Naive thymus-derived CD4-positive, alpha-beta T cell (primary cell): ENCODE data around the gene PMM2. TPM values are rescaled to one million over a fixed set of nuclear protein-coding genes. Genes with fewer than 3 reads are reported as not detected.
"Not testable (repeated sequence)": the region's sequence is repeated elsewhere in the genome, so short reads cannot be mapped to it uniquely, and the experiment has no call there.

Experiments
- ATAC-seq: fragments of 150-1000 bp; cut with Tn5 transposase; 2 replicates; pipeline ENCODE4 v1.10.0; 2021; ENCODE audit warnings: mild to moderate bottlenecking, moderate library complexity
- CTCF ChIA-PET: fragments of 350-600 bp; sonication (Branson Sonifier 250); formaldehyde crosslinking; loops from one replicate; lab custom pipeline; 2021; ENCODE audit warnings: antibody characterized with exemption; lab: Charles Lee
- POLR2A ChIA-PET: fragments of 350-600 bp; sonication (Branson Sonifier 250); formaldehyde crosslinking; loops from one replicate; lab custom pipeline; 2021; ENCODE audit warnings: antibody characterized with exemption, inconsistent platforms; lab: Charles Lee
- DNase-seq, 9 donors: peaks; one replicate each; pipeline versions ENCODE4 v3.0.0 to v3.0.0-alpha.2; 2020 to 2022; ENCODE audit warnings: mixed read lengths in 1 of 9
- H3K27ac ChIP-seq: one replicate; pipeline ENCODE4 v1.7.0; 2013; ENCODE audit warnings: mild to moderate bottlenecking, low read depth, low read length, moderate library complexity
- H3K27me3 ChIP-seq, 2 donors: one replicate each; pipeline ENCODE4 v1.7.0; 2013; ENCODE audit warnings: low read length in 2 of 2, mild to moderate bottlenecking in 2 of 2, moderate library complexity in 2 of 2; ENCODE audit not compliant: control insufficient read depth in 2 of 2, insufficient read depth in 2 of 2
- H3K36me3 ChIP-seq, 3 experiments: 1 replicate in 2 of 3; 2 replicates in 1 of 3; pipeline ENCODE4 v1.7.0; 2013; ENCODE audit warnings: low read length in 3 of 3, mild to moderate bottlenecking in 3 of 3, moderate library complexity in 1 of 3; ENCODE audit not compliant: insufficient read depth in 3 of 3, control insufficient read depth in 2 of 3
- H3K4me1 ChIP-seq, 2 donors: one replicate each; pipeline ENCODE4 v1.7.0; 2013; ENCODE audit warnings: low read length in 2 of 2, mild to moderate bottlenecking in 2 of 2, moderate library complexity in 1 of 2; ENCODE audit not compliant: control insufficient read depth in 2 of 2, insufficient read depth in 2 of 2
- H3K4me3 ChIP-seq: 2 replicates; pipeline ENCODE4 v1.7.0; 2013; ENCODE audit warnings: mild to moderate bottlenecking, low read length
- H3K9me3 ChIP-seq, 3 experiments: 1 replicate in 2 of 3; 2 replicates in 1 of 3; pipeline ENCODE4 v1.7.0; 2013; ENCODE audit warnings: low read length in 3 of 3; ENCODE audit not compliant: control insufficient read depth in 2 of 3
- H3K27ac Mint-ChIP-seq, 9 donors: one replicate each; pipeline ENCODE4 v1.8.0; 2020 to 2022; ENCODE audit warnings: mixed read lengths in 9 of 9, mild to moderate bottlenecking in 8 of 9, moderate library complexity in 5 of 9, inconsistent platforms in 2 of 9
- H3K27me3 Mint-ChIP-seq, 5 donors: one replicate each; pipeline ENCODE4 v1.8.0; 2021 to 2022; ENCODE audit warnings: mixed read lengths in 5 of 5, mild to moderate bottlenecking in 1 of 5
- H3K36me3 Mint-ChIP-seq, 5 donors: one replicate each; pipeline ENCODE4 v1.8.0; 2020 to 2022; ENCODE audit warnings: mixed read lengths in 5 of 5, mild to moderate bottlenecking in 3 of 5, inconsistent platforms in 1 of 5
- H3K4me1 Mint-ChIP-seq, 7 donors: one replicate each; pipeline ENCODE4 v1.8.0; 2020 to 2022; ENCODE audit warnings: mixed read lengths in 7 of 7, mild to moderate bottlenecking in 3 of 7, inconsistent platforms in 1 of 7
- H3K4me3 Mint-ChIP-seq, 10 donors: one replicate each; pipeline ENCODE4 v1.8.0; 2020 to 2022; ENCODE audit warnings: mild to moderate bottlenecking in 10 of 10, mixed read lengths in 10 of 10, moderate library complexity in 6 of 10, inconsistent platforms in 2 of 10
- H3K9me3 Mint-ChIP-seq, 11 donors: one replicate each; pipeline ENCODE4 v1.8.0; 2020 to 2022; ENCODE audit warnings: mixed read lengths in 11 of 11, mild to moderate bottlenecking in 4 of 11, inconsistent platforms in 1 of 11, moderate library complexity in 1 of 11
- intact Hi-C, 2 donors: fragments of 100-400 bp; cut with micrococcal nuclease; formaldehyde crosslinking; loops; one replicate each; pipeline ENCODE4 v1.15.1; 2023
- polyA plus RNA-seq, 2 donors: library from polyadenylated mRNA; unstranded; fragments of 300-500 nt; fragmentation: Illumina TruSeq; gene quantifications; one replicate each; pipeline ENCODE4 v1.2.3, GENCODE V29; 2021
- total RNA-seq, 6 experiments: library from RNA in 5 of 6; stranded (reverse) in 5 of 6; gene quantifications; 1 replicate in 5 of 6; 2 replicates in 1 of 6; pipeline ENCODE4 v1.2.3 and lab custom pipeline; 2021 to 2026

PMM2 gene
- total and polyA plus RNA-seq, 7 experiments from 2014 or later = 18.0 to 52.8 (median 40.9) TPM

DNA sequence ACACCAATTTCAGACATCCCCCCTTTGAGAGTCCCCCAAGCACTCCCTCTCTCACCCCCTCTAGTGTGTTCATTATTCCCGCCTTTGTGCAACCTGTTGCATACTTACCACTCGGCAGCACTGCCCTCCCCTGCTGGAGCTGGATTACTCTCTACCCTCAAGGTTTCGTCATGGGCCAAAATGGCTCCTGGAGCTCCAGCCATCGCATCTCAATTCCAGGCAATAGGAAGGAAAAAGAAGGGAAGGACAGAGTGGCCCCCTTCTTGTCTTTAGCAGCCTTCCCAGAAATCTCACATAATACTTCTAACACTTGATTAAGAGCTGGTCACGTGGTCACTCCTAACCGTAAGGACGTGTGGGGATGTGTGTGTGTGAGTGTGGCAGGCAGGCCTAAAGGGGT, 20.4 kb upstream of the PMM2 start:
- no peaks in the 10 kb centered on the region for H3K27me3 ChIP-seq
- H3K27ac ChIP-seq = no peak overlapping the region
- ChIA-PET POLR2A (no interaction called here), CTCF (no interaction called here)
- DNase-seq (no peak), ATAC-seq (no peak)
- H3K27ac Mint-ChIP-seq = no peak overlapping the region
- H3K36me3 ChIP-seq = peaks cover 0 to 28% (median 4%) of the 10 kb centered on the region in 3 experiments
- no peaks in the 10 kb centered on the region for H3K27me3 Mint-ChIP-seq
- no peak overlapping the region for H3K4me3 ChIP-seq
- intact Hi-C loops = no loop called here
- H3K36me3 Mint-ChIP-seq = peaks cover 3 to 58% (median 41%) of the 10 kb centered on the region in 5 donors
- no peaks in the 10 kb centered on the region for H3K4me1 Mint-ChIP-seq
- no peaks in the 10 kb centered on the region for H3K9me3 ChIP-seq
- H3K9me3 Mint-ChIP-seq = peaks cover 0 to 2% (median 0%) of the 10 kb centered on the region in 11 donors
- no peak overlapping the region for H3K4me3 Mint-ChIP-seq
- no peaks in the 10 kb centered on the region for H3K4me1 ChIP-seq

DNA sequence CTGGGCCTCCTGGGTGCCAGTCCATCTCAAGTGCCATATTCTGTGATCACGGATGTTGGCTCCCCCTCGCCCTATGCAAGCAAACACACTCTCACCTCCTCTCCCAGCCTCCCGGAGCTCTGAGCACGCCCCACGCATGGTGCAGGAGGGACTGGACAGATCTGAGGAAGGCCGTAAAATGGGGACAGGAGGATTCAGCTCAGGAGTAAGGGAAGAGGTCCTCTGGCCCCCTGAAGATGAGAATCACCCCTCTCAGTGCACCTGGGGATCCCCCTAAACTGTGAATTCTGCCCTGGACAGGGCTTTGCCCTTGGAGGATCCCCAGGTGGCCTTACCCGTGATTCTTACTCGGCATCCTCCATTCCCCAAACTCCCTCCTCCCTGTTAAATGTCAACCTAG, 15.8 kb upstream of the PMM2 start:
- Histone ChIP-seq H3K4me3 (no peak overlapping the region), H3K4me1 (no peaks in the 10 kb centered on the region), H3K27me3 (no peaks in the 10 kb centered on the region), H3K36me3 (peaks cover 0 to 5% (median 4%) of the 10 kb centered on the region in 3 experiments), H3K9me3 (no peaks in the 10 kb centered on the region), H3K27ac (no peak overlapping the region)
- H3K36me3 Mint-ChIP-seq = peaks cover 3 to 24% (median 12%) of the 10 kb centered on the region in 5 donors
- H3K9me3 Mint-ChIP-seq = peaks cover 0 to 2% (median 0%) of the 10 kb centered on the region in 11 donors
- H3K27me3 Mint-ChIP-seq = no peaks in the 10 kb centered on the region
- ATAC-seq (no peak), DNase-seq (no peak)
- H3K4me3 Mint-ChIP-seq = no peak overlapping the region
- H3K4me1 Mint-ChIP-seq = no peaks in the 10 kb centered on the region
- intact Hi-C loops = no loop called here
- CTCF ChIA-PET = no interaction called here
- POLR2A ChIA-PET = no interaction called here
- H3K27ac Mint-ChIP-seq = no peak overlapping the region

DNA sequence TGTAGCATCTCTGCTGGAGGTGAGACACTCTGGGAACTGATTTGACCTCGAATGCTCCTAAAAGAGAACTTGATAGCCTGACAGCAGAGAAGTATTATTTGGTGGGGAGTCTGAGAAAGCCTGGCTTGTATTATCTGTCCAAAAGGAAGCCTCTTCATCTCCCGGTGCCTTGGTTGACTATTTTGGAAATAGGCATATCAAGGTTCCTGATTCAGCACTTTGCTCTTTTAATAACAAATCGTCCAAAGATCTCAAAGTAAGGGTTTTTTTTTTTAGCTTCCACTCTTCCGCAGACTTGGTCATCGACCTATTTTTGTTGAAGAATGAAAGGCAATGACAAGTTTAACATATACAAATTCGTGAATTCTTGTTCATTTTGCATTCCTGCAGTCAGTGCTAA, 15.0 kb upstream of the PMM2 start:
- ChIA-PET POLR2A (no interaction called here), CTCF (no interaction called here)
- no peak overlapping the region for H3K27ac ChIP-seq
- no peak overlapping the region for H3K4me3 ChIP-seq
- H3K4me3 Mint-ChIP-seq = no peak overlapping the region
- ATAC-seq (no peak), DNase-seq (no peak)
- H3K27ac Mint-ChIP-seq = no peak overlapping the region
- H3K9me3 ChIP-seq = no peaks in the 10 kb centered on the region
- no peaks in the 10 kb centered on the region for H3K27me3 Mint-ChIP-seq
- H3K4me1 Mint-ChIP-seq = no peaks in the 10 kb centered on the region
- no peaks in the 10 kb centered on the region for H3K27me3 ChIP-seq
- intact Hi-C loops = no loop called here
- peaks cover 0 to 19% (median 9%) of the 10 kb centered on the region in 5 donors for H3K36me3 Mint-ChIP-seq
- H3K36me3 ChIP-seq = peaks cover 0 to 5% (median 4%) of the 10 kb centered on the region in 3 experiments
- no peaks in the 10 kb centered on the region for H3K4me1 ChIP-seq
- H3K9me3 Mint-ChIP-seq = no peaks in the 10 kb centered on the region

DNA sequence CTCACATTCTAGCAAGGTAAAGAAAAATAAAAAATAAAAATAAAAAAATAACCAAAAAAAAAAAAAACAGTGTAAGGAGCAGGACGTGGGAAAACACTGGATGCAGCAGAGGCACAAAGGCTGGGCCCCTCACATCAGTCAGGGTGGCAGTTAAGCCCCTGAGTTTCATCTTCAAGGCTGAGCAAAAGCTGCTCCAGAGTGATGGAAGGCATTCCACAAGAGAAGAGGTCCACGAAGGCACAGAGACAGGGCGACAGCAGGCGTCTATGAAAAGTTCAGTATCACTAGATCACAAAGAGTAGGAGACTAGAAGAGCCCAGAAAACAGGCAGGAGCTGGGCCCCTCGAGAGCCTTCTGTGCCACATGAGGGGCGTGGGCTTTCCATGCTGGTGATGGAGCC, 12.2 kb upstream of the PMM2 start:
- H3K27ac ChIP-seq = no peak overlapping the region
- no peaks in the 10 kb centered on the region for H3K9me3 ChIP-seq
- H3K4me1 Mint-ChIP-seq = peaks cover 0 to 2% (median 0%) of the 10 kb centered on the region in 7 donors
- H3K9me3 Mint-ChIP-seq = no peaks in the 10 kb centered on the region
- no peaks in the 10 kb centered on the region for H3K27me3 ChIP-seq
- no peaks in the 10 kb centered on the region for H3K27me3 Mint-ChIP-seq
- ChIA-PET POLR2A (interaction anchor here (0.6 to 0.8 kb wide), 3 partner anchors 176 to 367 kb away, joined by 3 to 5 read pairs (median 3); no protein-coding TSS in a partner anchor), CTCF (no interaction called here)
- H3K36me3 Mint-ChIP-seq = peaks cover 0 to 12% (median 0%) of the 10 kb centered on the region in 5 donors
- ATAC-seq (no peak), DNase-seq (no peak)
- H3K36me3 ChIP-seq = no peaks in the 10 kb centered on the region
- H3K4me1 ChIP-seq = no peaks in the 10 kb centered on the region
- intact Hi-C loops = no loop called here
- H3K4me3 ChIP-seq = no peak overlapping the region
- H3K4me3 Mint-ChIP-seq = no peak overlapping the region
- H3K27ac Mint-ChIP-seq = no peak overlapping the region

DNA sequence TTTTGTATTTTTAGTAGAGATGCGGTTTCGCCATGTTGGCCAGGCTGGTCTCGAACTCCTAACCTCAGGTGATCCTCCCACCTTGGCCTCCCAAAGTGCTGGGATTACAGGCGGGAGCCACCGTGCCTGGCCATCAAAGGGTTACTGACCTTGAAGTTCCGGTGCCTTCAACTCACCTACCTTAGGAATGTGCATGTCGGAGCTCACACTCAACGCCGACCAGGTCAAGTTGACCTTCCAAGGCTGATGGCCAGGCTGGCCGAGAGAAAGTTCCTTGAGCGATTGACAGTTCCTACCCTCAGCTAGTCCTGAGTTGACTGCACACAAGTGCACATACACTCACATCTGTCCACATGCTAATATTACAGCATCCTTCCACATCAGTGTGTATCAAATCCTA, 11.3 kb upstream of the PMM2 start:
- H3K27ac ChIP-seq, H3K4me1 ChIP-seq, H3K27me3 ChIP-seq, H3K27ac Mint-ChIP-seq, H3K36me3 ChIP-seq, H3K36me3 Mint-ChIP-seq, H3K4me3 ChIP-seq, DNase-seq, H3K27me3 Mint-ChIP-seq, H3K9me3 ChIP-seq, POLR2A ChIA-PET, ATAC-seq, H3K9me3 Mint-ChIP-seq, H3K4me1 Mint-ChIP-seq, intact Hi-C loops, H3K4me3 Mint-ChIP-seq: not testable (repeated sequence)
- CTCF ChIA-PET = interaction anchor here (0.6 kb wide), 1 partner anchor 30 kb away, joined by 3 read pairs; no protein-coding TSS in a partner anchor

DNA sequence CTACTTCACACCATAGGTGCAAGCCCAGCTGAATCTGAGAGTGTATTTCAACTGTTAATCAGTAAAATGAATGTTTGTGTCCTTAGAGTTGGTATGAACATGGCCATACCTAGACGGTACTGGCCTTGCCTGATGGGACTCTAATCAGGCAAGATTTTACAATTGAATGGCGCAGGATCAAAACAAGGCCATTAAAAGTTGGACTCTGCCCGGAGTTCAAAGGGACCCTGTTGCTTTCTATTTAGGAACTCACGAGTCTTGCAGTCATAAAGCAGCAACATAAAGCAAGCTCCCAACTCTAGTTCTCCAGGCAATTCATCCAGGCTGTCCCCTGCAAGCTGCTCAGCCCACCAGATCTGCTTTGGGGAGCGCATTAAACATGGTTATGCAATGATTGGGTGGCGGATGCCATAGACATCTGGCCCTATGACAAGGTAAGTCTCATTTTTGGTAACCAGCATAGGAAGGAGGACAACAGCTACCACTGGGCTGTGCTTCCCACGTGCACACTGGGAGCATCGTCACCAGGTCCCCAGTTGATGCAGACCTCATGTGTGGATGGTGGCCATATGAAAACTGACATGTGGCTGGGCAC, 9.0 kb upstream of the PMM2 start:
- ChIA-PET CTCF (interaction anchor here (0.6 kb wide), 1 partner anchor 111 kb away, joined by 3 read pairs; no protein-coding TSS in a partner anchor), POLR2A (no interaction called here)
- peaks cover 0 to 8% (median 2%) of the 10 kb centered on the region in 7 donors for H3K4me1 Mint-ChIP-seq
- H3K4me3 ChIP-seq = no peak overlapping the region
- H3K27me3 ChIP-seq = no peaks in the 10 kb centered on the region
- H3K9me3 Mint-ChIP-seq = no peaks in the 10 kb centered on the region
- H3K27ac Mint-ChIP-seq = no peak overlapping the region
- H3K9me3 ChIP-seq = no peaks in the 10 kb centered on the region
- ATAC-seq (no peak), DNase-seq (no peak)
- H3K36me3 Mint-ChIP-seq = no peaks in the 10 kb centered on the region
- no peaks in the 10 kb centered on the region for H3K27me3 Mint-ChIP-seq
- H3K4me1 ChIP-seq = no peaks in the 10 kb centered on the region
- no peak overlapping the region for H3K27ac ChIP-seq
- no peaks in the 10 kb centered on the region for H3K36me3 ChIP-seq
- intact Hi-C loops = no loop called here
- no peak overlapping the region for H3K4me3 Mint-ChIP-seq

DNA sequence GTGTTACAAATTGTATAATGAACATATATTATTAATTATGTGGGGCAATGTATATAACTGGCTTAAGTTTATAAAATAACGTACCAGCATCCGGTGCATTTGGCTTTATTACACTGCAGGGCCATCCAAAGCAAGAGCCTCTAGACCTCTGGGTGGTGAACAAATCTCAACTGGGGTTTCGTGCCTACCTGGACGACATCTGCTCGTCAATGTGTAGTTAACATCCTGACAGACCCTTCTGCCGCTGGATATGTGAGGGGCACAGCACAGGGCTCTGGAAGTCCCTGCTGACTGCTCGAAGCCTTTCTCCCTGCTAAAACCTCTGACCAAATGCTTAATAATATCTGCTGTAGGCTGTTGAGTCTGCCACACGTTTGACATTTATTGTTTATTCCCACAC, 2.5 kb upstream of the PMM2 start:
- Mint-ChIP-seq H3K36me3 (peaks cover 0 to 5% (median 0%) of the 10 kb centered on the region in 5 donors), H3K27ac (peak overlapping the region in 3 of 9 donors; percentile 19 to 77 (median 48)), H3K9me3 (no peaks in the 10 kb centered on the region), H3K27me3 (no peaks in the 10 kb centered on the region), H3K4me3 (peak overlapping the region in 2 of 10 donors; percentile 23 to 34), H3K4me1 (peaks cover 19 to 63% (median 48%) of the 10 kb centered on the region in 7 donors)
- no peaks in the 10 kb centered on the region for H3K27me3 ChIP-seq
- intact Hi-C loops = loop anchor here in 1 of 2 donors (5.0 kb wide), 1 partner anchor 282 kb away; no protein-coding TSS in a partner anchor
- ChIA-PET POLR2A (no interaction called here), CTCF (interaction anchor here (0.7 kb wide), 1 partner anchor 78 kb away, joined by 4 read pairs; no protein-coding TSS in a partner anchor)
- H3K4me3 ChIP-seq = no peak overlapping the region
- peaks cover 25 to 27% of the 10 kb centered on the region in 2 donors for H3K4me1 ChIP-seq
- ATAC-seq = no peak
- no peak for DNase-seq
- H3K9me3 ChIP-seq = no peaks in the 10 kb centered on the region
- H3K27ac ChIP-seq = no peak overlapping the region
- peaks cover 0 to 3% (median 0%) of the 10 kb centered on the region in 3 experiments for H3K36me3 ChIP-seq
